NB4 (cell line): Measurements from ENCODE around the gene TSFM.
"Not testable (repeated sequence)": the region's sequence is repeated elsewhere in the genome, so short reads cannot be mapped to it uniquely, and the experiment has no call there.

Experiments used
- DNase-seq: peaks from one replicate; pipeline ENCODE4 v3.0.0; 2010; ENCODE audit warnings: low read depth
- H3K4me3 ChIP-seq: one replicate; pipeline ENCODE4 v1.5.1; 2011; ENCODE audit warnings: mild to moderate bottlenecking, low read depth, low read length, moderate library complexity
- MAX ChIP-seq: IDR thresholded peaks from 2 replicates; pipeline ENCODE4 v1.6.1; 2011; ENCODE audit warnings: low read depth, low read length
- MYC ChIP-seq: IDR thresholded peaks from 2 replicates; pipeline ENCODE4 v1.6.1; 2011; ENCODE audit warnings: low read depth, low read length
- POLR2A ChIP-seq: IDR thresholded peaks from 2 replicates; pipeline ENCODE4 v1.6.1; 2011; ENCODE audit warnings: mild to moderate bottlenecking; ENCODE audit not compliant: insufficient read length; ENCODE audit errors: extremely low read depth
- TF ChIP-seq, protein P1 (sequence below): IDR thresholded peaks from one replicate; pipeline ENCODE4 v1.5.1; 2012; ENCODE audit warnings: low read depth, low read length

TSFM gene

GRCh38 chr12:57772429-57773322 lies 9.9 kb upstream of the TSFM start, which contains the start of gene EEF1AKMT3:
EEF1AKMT3 (plus strand) TSS chr12:57772614; CDS start chr12:57772725, 111 bp downstream.
- DNase-seq, result peak; percentile 84

GRCh38 chr12:57774634-57775033 lies 8.0 kb upstream of the TSFM start:
- not testable (repeated sequence) for H3K4me3 ChIP-seq

More at GRCh38 chr12:57772429-57773322, 9.9 kb upstream of the TSFM start, which contains the start of gene EEF1AKMT3:
- peak; percentile 44; the same call in 1 of the 2 replicates for TF ChIP-seq MYC
- peak; percentile 25; the same call in 1 of the 2 replicates for TF ChIP-seq MAX
- TF ChIP-seq, protein P1, sequence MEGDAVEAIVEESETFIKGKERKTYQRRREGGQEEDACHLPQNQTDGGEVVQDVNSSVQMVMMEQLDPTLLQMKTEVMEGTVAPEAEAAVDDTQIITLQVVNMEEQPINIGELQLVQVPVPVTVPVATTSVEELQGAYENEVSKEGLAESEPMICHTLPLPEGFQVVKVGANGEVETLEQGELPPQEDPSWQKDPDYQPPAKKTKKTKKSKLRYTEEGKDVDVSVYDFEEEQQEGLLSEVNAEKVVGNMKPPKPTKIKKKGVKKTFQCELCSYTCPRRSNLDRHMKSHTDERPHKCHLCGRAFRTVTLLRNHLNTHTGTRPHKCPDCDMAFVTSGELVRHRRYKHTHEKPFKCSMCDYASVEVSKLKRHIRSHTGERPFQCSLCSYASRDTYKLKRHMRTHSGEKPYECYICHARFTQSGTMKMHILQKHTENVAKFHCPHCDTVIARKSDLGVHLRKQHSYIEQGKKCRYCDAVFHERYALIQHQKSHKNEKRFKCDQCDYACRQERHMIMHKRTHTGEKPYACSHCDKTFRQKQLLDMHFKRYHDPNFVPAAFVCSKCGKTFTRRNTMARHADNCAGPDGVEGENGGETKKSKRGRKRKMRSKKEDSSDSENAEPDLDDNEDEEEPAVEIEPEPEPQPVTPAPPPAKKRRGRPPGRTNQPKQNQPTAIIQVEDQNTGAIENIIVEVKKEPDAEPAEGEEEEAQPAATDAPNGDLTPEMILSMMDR, result no peak
- H3K4me3 ChIP-seq, result peak within 1 kb of the TSS; percentile 87

GRCh38 chr12:57775044-57775443 lies 7.5 kb upstream of the TSFM start:
- TF ChIP-seq POLR2A, result no peak
- TF ChIP-seq, protein P1, result no peak
- TF ChIP-seq MAX, result no peak
- no peak for TF ChIP-seq MYC
- DNase-seq, result no peak
- no peak overlapping the region for H3K4me3 ChIP-seq

More at GRCh38 chr12:57774634-57775033, 8.0 kb upstream of the TSFM start:
- DNase-seq, result not testable (repeated sequence)

DNA sequence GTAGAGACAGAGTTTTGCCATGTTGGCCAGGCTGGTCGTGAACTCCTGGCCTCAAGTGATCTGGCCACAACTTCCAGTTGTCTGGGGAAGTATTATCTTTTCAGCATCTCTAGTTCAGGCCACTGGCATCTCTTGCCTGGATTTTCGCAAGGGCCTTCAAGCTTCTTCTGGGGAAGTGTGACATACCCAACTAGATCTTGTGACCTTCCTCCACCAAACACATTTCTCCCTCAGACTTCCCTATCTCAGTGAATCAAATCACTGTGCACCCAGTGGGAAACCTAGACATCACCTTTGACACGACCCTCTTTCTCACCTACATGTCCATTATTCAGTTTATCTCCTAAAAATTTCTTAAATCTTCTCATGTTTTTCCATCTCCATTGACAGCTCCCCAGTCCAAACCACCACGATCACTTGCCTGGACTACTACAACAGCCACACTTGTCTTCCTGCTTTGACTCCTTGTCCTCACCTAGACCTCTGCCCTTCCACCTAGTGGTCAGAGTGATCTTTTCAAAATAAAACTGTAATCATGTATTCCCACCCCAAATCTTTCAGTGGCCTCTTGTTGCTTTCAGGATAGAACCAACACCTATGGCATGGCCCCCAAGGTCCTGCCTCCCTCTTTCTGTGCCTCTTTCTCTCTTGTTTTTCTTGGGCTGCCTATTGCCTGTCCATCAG lies 6.9 kb upstream of the TSFM start:
- TF ChIP-seq MAX (no peak), POLR2A (no peak), MYC (no peak)
- TF ChIP-seq, protein P1, result no peak
- no peak overlapping the region for H3K4me3 ChIP-seq
- no peak for DNase-seq

DNA sequence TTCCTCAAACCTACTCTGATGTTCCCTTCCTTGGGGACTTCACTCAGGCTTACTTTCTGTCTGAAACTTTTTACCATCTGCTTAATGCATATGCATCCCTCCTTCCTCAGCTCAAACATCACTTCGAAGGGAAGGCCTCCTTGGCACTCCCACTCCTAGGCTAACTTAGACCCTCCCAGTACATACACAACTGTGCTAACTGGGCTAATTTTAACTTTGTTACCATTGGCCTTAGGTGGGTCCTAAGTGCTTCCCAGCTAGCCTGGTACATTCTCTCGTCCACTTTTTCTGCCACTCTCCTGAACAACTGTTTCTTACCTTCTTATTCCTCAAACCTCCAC lies 6.4 kb upstream of the TSFM start:
- TF ChIP-seq, protein P1, result no peak
- no peak for TF ChIP-seq POLR2A
- TF ChIP-seq MYC, result no peak
- no peak for TF ChIP-seq MAX

GRCh38 chr12:57777367-57777766 lies 5.2 kb upstream of the TSFM start:
- no peak for DNase-seq
- no peak overlapping the region for H3K4me3 ChIP-seq
- TF ChIP-seq MYC, result no peak
- TF ChIP-seq, protein P1, result no peak
- no peak for TF ChIP-seq POLR2A
- TF ChIP-seq MAX, result no peak

More for the DNA sequence above, 6.4 kb upstream of the TSFM start:
- no peak overlapping the region for H3K4me3 ChIP-seq
- no peak for DNase-seq
